Stimulated activated CD4-positive, alpha-beta T cell treated with anti-CD3 and anti-CD28 coated beads, Interleukin-1b, Interleukin-23, amount 100 ng/mL, for 48 hours (primary cell): ENCODE results near the gene PHEX.

Experiments used
- DNase-seq: peaks from one replicate; pipeline ENCODE4 v3.0.0-alpha.2; 2020

Gene PHEX

GRCh38 chrX:22109442-22109841 is 77.3 kb downstream of the PHEX start:
- no peak for DNase-seq

- DNase-seq = no peak
Measured at GRCh38 chrX:22110729-22111494, 78.8 kb downstream of the PHEX start.

- no peak for DNase-seq
Measured at GRCh38 chrX:22116605-22117546, 84.8 kb downstream of the PHEX start.

GRCh38 chrX:22117633-22118032 is 85.5 kb downstream of the PHEX start:
- DNase-seq = no peak

- DNase-seq = no peak
Measured at GRCh38 chrX:22118161-22118830, 86.2 kb downstream of the PHEX start.

GRCh38 chrX:22121161-22121560 is 89.0 kb downstream of the PHEX start:
- DNase-seq = no peak

- no peak for DNase-seq
Measured at GRCh38 chrX:22122510-22122909, 90.4 kb downstream of the PHEX start.

- DNase-seq = no peak
Measured at GRCh38 chrX:22124098-22124497, 92.0 kb downstream of the PHEX start.

GRCh38 chrX:22125481-22125880 is 93.4 kb downstream of the PHEX start:
- DNase-seq = no peak

- no peak for DNase-seq
Measured at GRCh38 chrX:22126327-22126726, 94.2 kb downstream of the PHEX start.

- DNase-seq = no peak
Measured at GRCh38 chrX:22128961-22129360, 96.8 kb downstream of the PHEX start.

GRCh38 chrX:22134681-22135080 is 102.6 kb downstream of the PHEX start:
- DNase-seq = no peak

- no peak for DNase-seq
Measured at GRCh38 chrX:22135171-22135711, 103.1 kb downstream of the PHEX start.

- DNase-seq = no peak
Measured at GRCh38 chrX:22135994-22136684, 104.0 kb downstream of the PHEX start.

- no peak for DNase-seq
Measured at GRCh38 chrX:22136711-22137110, 104.6 kb downstream of the PHEX start.

GRCh38 chrX:22139822-22140221 is 107.7 kb downstream of the PHEX start:
- DNase-seq = no peak

GRCh38 chrX:22141047-22141730 is 109.1 kb downstream of the PHEX start:
- DNase-seq = no peak

GRCh38 chrX:22147214-22147613 is 115.1 kb downstream of the PHEX start:
- DNase-seq = no peak

GRCh38 chrX:22147942-22148341 is 115.8 kb downstream of the PHEX start:
- no peak for DNase-seq

- DNase-seq = no peak
Measured at GRCh38 chrX:22148565-22148964, 116.4 kb downstream of the PHEX start.

GRCh38 chrX:22150371-22150770 is 118.2 kb downstream of the PHEX start:
- no peak for DNase-seq

GRCh38 chrX:22155126-22155525 is 123.0 kb downstream of the PHEX start:
- no peak for DNase-seq
